NCI-H146 (cell line): ENCODE data around the gene CD302.
"Not testable (repeated sequence)": the region's sequence is repeated elsewhere in the genome, so short reads cannot be mapped to it uniquely, and the experiment has no call there.

Source experiments
- DNase-seq: peaks from one replicate; lab custom pipeline; 2025; lab: John Stamatoyannopoulos, UW

CD302 gene

DNA sequence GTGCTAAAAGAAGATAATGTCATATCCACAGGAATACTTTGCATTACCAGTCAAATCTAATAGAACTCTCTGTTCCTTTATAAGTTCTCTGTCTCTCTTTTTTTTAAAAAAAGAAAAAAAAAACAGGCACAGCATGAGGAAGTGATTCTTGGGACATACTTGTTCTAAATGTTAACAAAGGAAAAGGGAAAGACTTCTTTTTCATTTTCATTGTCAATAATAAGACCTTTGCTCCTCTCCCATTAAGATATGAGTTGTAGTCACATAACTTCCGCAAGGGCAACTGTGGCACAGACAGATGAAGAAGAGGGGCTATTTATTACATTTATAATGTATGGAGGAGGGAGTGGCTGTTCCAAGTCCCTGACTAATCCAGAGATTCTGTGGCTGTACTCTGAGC is 4.7 kb downstream of the CD302 start:
- no peak for DNase-seq

DNA sequence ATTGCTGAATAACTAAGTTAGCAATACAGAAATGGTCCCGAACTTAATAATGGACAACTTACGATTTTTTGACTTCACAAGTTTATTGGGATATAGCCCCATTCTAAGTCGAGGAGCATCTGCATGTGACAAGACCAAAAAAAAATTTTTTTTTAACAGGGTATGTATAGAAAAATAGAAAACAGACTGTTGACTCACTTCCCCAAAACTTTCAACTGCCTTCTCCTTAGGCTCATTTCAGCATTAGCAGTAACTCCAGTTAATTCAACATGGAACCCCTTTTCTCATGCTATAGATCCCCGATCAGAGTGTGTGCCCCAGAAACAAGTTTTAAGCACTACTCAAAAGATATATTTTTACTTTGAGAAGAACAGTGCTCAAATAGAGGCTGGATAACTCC is 5.4 kb downstream of the CD302 start:
- DNase-seq = no peak

DNA sequence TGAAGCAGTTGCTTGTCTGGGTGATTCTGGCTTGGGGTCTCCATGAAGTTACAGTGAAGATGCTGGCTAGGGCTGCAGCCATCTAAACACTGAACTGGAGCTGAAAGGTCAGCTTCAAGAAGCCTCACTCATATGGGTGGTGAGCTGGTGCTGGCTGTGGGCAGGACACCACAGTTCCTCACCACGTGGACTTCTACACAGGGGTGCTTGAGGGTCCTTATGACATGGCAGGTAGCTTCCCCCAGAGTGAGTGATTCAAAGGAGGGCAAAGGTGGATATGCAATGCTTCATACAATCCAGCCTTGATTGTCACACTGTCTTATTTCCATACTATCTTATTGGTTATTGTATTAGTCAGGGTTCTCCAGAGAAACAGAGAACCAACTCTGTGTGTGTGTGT is 6.0 kb downstream of the CD302 start:
- DNase-seq = no peak

DNA sequence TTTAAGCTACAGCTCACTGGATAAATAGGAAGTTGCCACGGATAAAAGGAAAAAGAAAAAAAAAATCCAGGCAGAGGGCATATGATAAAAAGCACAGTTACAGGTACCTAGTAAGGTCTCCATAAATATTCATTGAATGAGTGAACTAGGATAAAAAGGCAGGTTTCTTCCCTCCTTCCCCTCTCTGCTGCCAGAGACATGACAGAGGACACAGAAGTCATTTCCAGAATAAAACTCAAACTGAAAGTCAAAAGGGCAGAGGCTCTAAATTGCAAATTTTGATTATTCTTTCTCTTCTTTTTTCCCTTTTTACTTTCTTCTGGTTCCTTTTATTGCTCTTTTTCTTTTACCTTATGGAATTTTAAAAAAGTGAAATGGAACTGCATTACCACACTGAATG is 7.7 kb downstream of the CD302 start:
- DNase-seq = no peak

DNA sequence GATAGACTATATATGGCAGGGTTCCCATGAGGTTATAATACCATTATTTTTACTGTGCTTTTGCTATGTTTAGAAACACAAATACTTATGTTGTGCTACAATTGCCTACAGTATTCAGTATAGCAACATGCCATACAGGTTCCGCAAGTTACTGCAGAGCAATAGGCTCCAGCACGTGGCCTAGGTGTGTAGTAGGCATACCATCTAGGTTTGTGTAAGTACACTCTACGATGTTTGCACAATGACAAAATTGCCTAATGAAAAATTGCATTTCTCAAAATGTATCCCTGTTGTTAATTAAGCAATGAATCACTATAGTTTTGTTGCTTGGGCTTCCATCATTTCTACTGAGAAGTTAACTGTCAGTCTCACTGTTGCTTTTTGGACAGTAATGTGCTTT is 9.8 kb downstream of the CD302 start:
- DNase-seq = no peak

DNA sequence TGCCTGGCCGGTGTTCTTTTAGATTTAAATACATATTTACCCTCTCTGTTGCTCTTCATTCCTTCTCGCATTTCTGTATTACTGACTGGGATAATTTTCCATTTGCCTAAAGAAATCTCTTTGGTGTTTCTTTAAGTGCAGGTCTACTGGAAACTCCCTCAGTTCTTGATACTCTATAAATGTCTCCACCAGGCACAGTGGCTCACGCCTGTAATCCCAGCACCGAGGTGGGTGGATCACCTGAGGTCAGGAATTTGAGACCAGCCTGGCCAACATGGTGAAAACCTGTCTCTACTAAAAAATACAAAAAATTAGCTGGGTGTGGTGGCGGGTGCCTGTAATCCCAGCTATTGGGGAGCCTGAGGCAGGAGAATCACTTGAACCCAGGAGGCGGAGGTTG is 10.4 kb downstream of the CD302 start:
- not testable (repeated sequence) for DNase-seq

DNA sequence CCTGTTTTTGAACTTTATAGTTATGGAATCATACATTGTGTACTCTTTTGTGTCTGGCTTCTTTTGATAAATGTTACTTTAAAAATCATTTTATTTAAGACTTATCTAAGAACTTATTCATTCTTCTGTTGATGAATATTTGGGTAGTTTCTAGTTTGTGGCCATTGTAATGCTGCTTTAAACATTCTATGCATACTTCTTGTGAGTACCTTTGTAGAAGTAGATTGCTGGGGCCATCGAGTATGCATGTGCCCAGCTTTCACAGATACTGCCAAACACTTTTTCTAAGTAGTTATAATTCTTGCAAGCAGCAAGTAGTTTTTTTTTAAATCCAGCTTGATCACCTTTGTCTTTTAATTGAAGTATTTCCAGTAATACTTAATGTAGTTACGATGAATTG is 11.1 kb downstream of the CD302 start:
- no peak for DNase-seq

DNA sequence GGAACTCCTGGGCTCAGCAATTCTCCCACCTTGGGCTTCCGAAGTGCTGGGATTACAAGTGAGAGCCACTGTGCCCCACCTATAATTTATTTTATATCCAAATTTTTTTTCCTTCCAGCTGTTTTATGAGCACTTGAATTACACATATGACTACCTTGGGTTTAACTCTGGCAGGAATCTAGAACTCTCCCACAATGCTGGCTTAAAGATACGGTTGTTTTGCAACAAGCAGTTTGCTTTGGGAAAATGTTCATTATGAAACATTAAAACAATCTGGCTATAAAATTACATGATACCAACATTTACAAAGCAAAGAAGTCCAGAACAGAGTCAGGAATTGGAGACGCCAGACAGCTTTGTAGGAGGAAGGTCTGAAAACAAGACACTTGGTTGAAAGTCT is 12.8 kb downstream of the CD302 start:
- DNase-seq = no peak

DNA sequence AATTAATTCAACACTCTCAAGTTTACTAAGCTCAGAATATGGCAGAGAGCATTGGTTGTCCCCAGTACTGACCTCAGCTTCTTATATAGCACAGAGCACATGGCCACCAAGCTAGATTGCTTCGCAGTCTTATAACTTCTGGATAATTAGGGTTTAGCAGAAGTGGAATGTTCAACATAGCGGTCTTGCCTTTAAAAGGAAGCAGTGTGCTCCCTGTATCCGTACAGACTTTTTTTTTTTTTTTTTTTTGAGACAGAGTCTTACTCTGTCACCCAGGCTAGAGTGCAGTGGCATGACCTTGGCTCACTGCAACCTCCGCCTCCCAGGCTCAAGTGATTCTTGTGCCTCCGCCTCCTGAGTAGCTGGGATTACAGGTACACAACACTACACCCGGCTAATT is 13.3 kb downstream of the CD302 start:
- not testable (repeated sequence) for DNase-seq

DNA sequence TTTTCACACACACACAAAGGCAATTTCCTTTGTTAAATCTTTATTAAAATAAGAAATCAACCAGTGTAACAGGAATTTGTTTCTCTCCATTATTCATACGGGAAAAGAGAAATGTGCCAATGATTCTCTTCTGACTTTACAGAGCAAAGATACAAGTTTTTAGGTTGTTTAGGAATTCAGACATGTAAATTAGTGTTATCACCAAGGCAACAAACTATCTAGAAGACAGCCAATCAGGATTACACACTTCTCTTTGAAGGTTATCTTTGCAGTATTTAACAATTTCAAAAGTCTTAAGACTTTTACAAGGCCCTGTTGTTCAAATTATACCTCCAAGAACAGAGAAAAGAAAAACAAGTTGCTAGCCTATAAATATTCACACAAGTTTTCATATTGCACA is 14.5 kb downstream of the CD302 start:
- no peak for DNase-seq

DNA sequence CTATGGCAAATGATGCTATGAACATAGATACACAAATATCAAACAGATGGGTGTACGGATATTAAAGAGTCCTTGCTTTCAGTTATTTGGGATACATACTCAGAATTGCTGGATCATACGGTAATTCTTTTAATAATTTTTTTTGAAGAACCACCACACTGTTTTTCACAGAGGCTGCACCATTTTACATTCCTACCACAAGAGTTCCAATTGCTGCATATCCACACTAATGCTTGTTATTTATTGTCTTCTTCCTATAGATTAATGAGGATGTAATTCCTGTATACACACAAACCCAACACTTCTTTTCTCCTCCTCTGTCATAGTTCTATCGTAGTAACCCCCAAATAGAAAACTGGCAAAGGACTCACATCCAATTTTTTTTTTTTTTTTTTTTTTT is 21.7 kb downstream of the CD302 start:
- no peak for DNase-seq

DNA sequence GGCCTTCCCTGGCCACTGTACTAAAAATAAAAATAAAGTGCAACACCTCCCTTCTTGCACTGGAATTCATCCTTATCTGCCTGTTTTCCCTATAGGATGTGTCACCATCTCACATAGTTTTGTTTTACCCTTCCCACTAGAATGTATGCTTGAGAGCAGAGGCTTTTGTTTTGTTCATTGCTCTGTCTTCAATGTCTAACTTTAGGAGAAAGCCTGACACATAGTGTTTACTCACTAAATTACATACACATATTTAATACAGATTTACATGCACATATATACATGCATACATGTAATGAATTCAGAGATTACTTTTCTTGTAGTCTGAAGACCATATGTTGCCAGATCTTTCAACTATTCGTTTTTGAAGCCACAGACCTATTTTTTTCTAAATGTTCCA is 23.0 kb downstream of the CD302 start:
- DNase-seq = no peak

DNA sequence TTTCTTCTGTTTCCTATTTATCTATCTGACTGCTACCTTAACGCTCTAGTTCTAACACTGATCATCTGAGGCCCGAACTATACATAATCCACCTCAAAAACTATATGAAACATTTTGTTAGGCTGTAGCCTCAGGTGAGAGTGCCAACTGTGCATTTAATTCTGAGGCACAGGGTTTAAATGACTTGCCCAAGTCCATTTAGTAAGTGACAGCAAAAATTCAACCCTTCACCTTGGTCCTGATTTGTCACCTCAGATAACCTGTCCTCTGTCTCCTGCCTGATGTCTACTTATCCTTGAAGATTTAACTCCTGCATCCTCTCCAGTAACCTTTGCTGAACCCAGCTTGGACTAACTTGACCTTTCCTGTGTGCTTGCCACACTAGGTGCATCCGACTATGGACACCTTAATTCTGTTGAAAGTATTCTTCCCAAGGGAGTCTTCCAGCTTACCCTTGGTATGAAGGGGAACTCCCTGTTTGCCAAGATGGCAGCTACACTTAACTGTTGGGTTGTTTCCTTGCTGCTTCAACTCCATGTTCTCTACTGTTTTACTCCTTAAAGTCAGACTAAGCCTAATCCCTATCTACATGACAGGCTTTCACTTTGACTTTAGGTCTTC is 23.5 kb downstream of the CD302 start:
- DNase-seq = no peak

DNA sequence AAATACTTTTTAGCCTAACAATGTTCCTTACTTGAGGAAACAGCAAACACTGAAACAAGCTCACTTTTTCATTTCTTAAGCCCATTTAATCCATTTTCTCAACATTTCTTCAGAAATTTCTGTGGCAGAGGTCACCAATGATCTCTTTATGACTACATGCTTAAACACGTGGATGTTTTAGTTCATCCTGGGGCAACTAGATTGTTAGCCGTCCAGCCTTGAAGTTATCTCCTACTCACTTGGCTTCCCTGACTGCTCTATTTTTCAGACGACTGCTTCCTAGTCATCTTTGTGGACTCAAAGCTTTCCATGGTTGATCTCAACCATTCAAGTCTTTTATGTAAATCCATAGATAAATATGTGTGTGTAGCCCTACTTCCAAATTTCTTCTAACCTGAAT is 24.1 kb downstream of the CD302 start:
- no peak for DNase-seq

DNA sequence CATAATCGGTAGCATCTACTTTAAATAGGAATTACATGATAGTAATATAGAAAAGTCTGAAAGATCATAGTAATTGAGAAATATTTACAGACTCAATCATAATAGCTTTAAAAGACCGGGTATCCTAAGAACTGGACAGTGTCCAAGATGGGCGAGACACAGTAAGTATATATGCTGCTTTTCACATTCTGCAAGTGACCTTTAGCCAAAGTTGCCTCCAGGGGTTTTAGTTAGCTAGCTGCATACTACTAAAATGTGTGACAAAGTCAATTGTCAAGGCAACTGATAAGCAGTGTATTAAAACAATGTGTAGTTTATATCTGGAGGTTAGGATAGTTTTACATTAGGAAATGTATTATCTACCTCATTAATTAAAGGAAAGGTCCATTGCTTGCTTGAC is 24.6 kb downstream of the CD302 start:
- DNase-seq = no peak

DNA sequence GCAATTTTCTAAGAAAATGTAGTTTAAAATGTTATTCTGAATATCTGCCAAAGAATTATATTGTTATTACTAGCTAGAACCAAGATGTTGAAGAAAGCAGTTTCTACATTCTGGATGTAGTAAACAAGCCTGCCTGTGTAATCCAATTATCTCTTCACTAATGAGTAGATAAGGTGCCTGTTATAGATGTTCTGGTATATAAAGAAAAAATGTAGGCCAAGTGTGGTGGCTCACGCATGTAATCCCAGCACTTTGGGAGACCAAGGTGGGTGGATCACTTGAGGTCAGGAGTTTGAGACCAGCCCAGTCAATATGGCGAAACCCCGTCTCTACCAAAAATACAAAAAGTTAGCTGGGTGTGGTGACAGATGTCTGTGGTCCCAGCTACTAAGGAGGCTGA is 28.9 kb downstream of the CD302 start:
- DNase-seq = no peak

DNA sequence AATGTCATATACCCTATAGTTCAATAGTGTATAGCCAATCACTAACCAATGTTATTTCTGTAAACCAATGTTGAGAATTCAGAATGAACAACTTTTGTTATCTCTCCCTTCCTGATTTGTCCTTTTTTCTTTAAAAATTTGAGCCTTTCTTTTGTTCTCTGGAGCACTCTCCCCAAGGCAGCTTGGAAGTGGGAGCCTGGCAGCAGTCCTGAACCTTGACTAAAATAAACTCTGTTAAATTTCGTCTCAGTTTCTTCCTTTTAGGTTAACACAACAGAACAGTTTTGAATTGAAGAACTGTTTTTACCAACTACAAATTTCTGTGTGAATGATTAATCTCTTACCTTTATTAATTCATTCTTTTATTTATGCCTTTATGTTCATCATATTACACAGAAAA is 35.9 kb downstream of the CD302 start:
- DNase-seq = no peak

DNA sequence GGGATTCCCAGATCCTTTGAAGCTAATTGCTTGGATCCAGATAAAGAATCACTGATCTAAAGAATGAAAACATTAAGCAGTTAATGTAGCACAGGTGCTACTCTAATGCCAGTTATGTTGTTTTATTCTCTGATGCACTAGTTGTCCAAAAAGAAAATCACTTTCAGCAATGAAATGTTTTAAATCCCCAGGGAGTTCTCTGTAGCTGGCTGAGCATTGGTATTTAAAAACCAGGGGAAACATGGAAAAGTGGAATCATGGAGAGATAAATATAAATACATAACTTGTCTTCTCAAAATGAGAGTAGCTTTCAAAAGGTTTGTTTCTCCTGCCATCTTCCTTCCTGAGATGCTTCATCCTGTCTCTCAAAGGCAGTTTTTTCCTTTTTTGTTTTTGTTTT is 37.7 kb downstream of the CD302 start:
- DNase-seq = no peak

DNA sequence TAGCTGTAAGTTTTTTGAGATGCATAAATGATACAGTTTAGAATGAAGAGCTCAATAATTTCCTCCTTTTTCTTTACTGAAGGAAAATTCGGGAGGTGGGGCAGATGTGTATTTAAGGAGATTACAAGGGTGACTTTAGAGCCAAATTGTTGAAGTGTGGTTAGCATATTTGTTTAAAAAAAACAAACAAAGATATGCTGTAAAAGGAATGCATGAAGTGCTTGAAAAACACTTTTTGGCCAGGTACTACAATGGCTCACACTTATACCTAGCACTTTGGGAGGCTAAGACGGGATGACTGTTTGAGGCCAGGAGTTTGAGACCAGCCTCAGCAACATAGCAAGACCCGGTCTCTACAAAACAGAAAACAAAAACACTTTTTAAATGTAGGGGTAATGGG is 38.4 kb downstream of the CD302 start:
- DNase-seq = no peak

DNA sequence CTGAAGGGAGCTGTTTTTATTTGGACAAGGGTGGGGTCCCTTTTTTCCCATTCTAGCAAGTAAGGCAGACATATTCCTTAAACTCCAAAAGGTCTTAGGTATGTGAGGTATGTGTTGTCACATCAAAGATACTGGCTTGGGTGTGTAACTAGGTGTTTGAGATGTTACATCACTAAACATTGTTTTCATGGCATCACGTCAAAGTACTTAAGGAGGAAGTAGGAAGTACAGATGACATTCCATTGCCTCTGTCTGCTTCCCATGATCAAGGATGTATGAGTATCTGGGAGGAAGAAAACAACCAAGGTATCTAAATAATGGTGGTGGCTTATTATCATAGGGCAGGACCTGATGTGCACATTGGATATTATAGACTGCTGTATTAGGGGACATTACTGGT is 39.3 kb downstream of the CD302 start:
- DNase-seq = no peak

DNA sequence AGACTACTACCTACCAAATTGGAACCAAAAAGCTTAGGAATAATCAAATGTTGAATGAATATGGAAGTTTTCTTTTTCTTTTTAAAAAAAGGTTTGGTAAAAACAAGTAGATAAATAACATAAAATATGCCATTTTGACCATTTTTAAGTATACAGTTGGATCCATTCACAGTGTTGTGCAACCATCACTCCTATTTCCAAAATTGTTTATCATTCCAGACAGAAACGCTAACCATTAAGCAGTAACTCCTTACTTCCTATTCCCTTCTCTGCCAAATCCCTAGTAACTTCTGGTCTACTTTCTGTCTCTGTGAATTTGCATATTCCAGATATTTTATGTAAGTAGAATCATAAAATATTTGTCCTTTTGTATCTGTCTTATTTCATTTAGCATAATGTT is 39.8 kb downstream of the CD302 start:
- no peak for DNase-seq

DNA sequence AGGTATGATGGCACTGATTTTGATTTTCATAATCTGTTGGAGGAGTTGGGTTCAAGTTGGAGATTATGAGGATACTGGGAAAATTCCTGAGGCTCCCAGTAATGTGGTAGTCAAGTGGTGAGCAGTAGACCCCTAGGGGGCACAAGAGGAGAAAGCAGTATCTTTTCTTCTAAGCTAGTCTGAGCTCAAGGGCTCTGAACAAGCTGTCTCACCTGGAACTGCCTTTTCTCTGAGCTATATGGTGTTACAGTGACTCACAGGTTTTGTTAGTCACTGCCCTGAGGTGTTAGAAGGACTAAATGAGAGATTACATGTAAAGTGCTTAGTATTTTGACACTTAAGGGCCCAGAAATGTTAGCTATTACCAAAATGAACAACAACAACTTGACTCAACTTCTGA is 42.2 kb downstream of the CD302 start:
- peak; percentile 14 for DNase-seq

DNA sequence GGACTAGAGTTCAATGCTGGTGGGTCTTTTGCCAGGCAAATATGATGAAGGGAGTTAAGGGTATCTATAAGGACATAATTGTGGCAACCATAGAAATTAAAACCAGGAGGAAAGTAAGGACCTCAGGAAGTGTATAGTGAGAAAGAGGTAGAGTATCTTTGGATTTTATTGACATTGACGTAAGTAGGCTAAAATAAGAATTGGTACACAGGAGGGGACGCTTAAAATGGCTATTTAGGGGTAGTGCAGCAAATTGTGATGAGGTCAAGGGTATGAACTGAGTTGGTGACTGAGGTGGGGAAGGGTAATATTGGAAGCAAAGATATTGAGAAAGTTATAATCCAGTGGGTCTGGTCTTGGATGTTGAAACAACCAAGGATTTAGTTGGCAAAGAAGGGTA is 43.0 kb downstream of the CD302 start:
- DNase-seq = no peak

DNA sequence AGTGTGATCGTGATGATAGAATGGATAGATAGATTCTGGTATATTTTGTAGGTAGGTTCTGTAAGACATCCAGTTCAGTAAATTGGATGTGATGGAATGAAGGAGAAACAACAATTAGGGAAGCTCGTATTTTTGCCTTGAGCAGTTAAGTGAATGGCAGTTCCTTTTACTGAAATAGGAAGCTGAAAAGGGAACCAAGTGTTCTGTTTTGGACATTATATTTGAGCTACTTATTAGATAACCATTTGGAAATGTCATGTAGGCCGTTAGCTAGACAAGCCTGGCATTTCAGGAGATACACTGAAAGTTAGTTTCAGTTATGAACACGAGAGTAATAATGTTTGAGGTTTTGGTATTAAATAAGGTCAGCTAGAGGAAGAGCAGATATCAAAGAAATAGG is 44.2 kb downstream of the CD302 start:
- no peak for DNase-seq

DNA sequence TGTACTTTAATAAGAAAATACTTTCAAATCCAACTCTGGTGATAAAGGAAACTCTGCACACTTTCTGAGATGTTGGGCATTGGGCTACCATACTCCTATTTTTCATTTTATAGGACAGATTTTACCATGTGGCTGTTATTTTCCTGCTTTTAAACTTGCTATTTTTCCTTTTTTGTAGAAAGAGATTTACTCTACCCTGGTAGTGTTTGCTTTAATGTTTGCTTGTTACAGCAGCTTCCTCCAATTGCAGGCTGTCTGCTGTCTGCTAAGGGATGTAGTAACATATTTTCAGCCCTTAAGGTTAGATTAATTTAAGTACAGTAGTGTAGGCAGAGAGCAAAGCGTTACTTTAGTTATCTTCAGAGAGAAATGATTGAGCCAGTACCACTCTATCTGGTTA is 47.1 kb downstream of the CD302 start:
- no peak for DNase-seq
